ENCODE measurements around the gene CNNM3.
"Not testable (repeated sequence)": the region's sequence is repeated elsewhere in the genome, so short reads cannot be mapped to it uniquely, and the experiment has no call there.

The CNNM3 gene

GRCh38 chr2:96798733-96799622 is 17.1 kb upstream of the CNNM3 start:
- no peak for DNase-seq (ENCODE audit: low read depth in 2 of 2)

GRCh38 chr2:96799623-96799935 is 16.5 kb upstream of the CNNM3 start:
- DNase-seq (ENCODE audit: low read depth in 2 of 2): no peak

- no peak for DNase-seq (ENCODE audit: low read depth in 2 of 2)
These were observed 15.7 kb upstream of the CNNM3 start for GRCh38 chr2:96800061-96801004.

GRCh38 chr2:96801005-96801785 is 14.9 kb upstream of the CNNM3 start:
- DNase-seq (ENCODE audit: low read depth in 2 of 2): peak; percentile 40 to 41

- DNase-seq (ENCODE audit: low read depth in 2 of 2): no peak
These were observed 14.1 kb upstream of the CNNM3 start for GRCh38 chr2:96801786-96802595.

- no peak for DNase-seq (ENCODE audit: low read depth in 2 of 2)
These were observed 13.3 kb upstream of the CNNM3 start for GRCh38 chr2:96802721-96803120.

GRCh38 chr2:96804986-96805385 is 11.1 kb upstream of the CNNM3 start:
- DNase-seq (ENCODE audit: low read depth in 2 of 2): no peak

GRCh38 chr2:96805946-96806345 is 10.1 kb upstream of the CNNM3 start:
- not testable (repeated sequence) for DNase-seq (ENCODE audit: low read depth in 2 of 2)

- no peak for DNase-seq (ENCODE audit: low read depth in 2 of 2)
These were observed 9.5 kb upstream of the CNNM3 start for GRCh38 chr2:96806468-96807126.

GRCh38 chr2:96807127-96807471 is 9.0 kb upstream of the CNNM3 start:
- DNase-seq (ENCODE audit: low read depth in 2 of 2): no peak

GRCh38 chr2:96808176-96808837 is 7.8 kb upstream of the CNNM3 start:
- no peak for DNase-seq (ENCODE audit: low read depth in 2 of 2)

GRCh38 chr2:96809216-96809882 is 6.7 kb upstream of the CNNM3 start:
- DNase-seq (ENCODE audit: low read depth in 2 of 2): no peak

GRCh38 chr2:96809951-96810782 is 5.9 kb upstream of the CNNM3 start:
- DNase-seq (ENCODE audit: low read depth in 2 of 2): no peak

- no peak for DNase-seq (ENCODE audit: low read depth in 2 of 2)
These were observed 5.3 kb upstream of the CNNM3 start for GRCh38 chr2:96810783-96811192.

- no peak for DNase-seq (ENCODE audit: low read depth in 2 of 2)
These were observed 4.2 kb upstream of the CNNM3 start for GRCh38 chr2:96811917-96812316.

GRCh38 chr2:96813656-96814055 is 2.4 kb upstream of the CNNM3 start:
- DNase-seq (ENCODE audit: low read depth in 2 of 2): no peak

- no peak for DNase-seq (ENCODE audit: low read depth in 2 of 2)
These were observed 542 bp upstream of the CNNM3 start for GRCh38 chr2:96815326-96816126.

Data from stimulated activated CD8-positive, alpha-beta memory T cell treated with anti-CD3 and anti-CD28 coated beads, Interleukin-7, amount 100 ng/mL, for 1 hour (primary cell).